NB4 (cell line): ENCODE measurements around the gene RBM43.
A peak's percentile ranks its signal among the peaks of the same experiment; 100 is the strongest.
"Not testable (repeated sequence)": the region's sequence is repeated elsewhere in the genome, so short reads cannot be mapped to it uniquely, and the experiment has no call there.

Experiments
- DNase-seq: peaks from one replicate; pipeline ENCODE4 v3.0.0; 2010; ENCODE audit warnings: low read depth
- H3K4me3 ChIP-seq: one replicate; pipeline ENCODE4 v1.5.1; 2011; ENCODE audit warnings: mild to moderate bottlenecking, low read depth, low read length, moderate library complexity
- MYC ChIP-seq: IDR thresholded peaks from 2 replicates; pipeline ENCODE4 v1.6.1; 2011; ENCODE audit warnings: low read depth, low read length
- POLR2A ChIP-seq: IDR thresholded peaks from 2 replicates; pipeline ENCODE4 v1.6.1; 2011; ENCODE audit warnings: mild to moderate bottlenecking; ENCODE audit not compliant: insufficient read length; ENCODE audit errors: extremely low read depth
- TF ChIP-seq, protein P1 (sequence below): IDR thresholded peaks from one replicate; pipeline ENCODE4 v1.5.1; 2012; ENCODE audit warnings: low read depth, low read length
- TF ChIP-seq, protein P2 (sequence below): IDR thresholded peaks from 2 replicates; pipeline ENCODE4 v1.6.1; 2011; ENCODE audit warnings: low read depth, low read length

The RBM43 gene

DNA sequence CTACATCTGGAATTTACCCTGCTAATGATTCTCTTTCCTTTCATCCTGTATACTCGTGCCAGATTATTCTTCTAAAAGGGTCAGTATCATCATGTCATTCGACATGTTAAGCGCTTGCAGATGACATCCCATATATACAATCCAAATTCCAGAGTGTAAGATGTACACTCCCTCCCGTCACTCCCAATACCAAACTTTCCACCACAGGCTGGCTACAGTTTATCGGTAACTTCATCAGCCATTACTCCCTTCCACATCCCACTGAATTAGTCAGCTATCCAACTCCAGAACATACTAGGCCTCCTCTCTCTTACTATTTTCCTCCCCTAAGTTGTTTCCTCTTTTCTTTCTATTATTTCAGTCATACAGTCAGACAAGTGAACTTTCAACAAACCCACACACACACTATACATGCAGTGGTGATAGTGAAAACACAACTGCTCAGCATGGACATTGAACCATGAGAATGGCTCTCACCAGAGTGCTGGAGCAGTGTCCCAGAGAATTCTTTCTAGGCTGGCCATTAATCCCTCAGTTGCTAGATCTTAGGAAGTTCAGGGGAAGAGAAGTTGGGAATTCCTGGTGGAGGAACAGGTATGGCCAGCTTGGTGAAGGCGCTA, 38.4 kb upstream of the RBM43 start:
- DNase-seq: no peak
- H3K4me3 ChIP-seq: no peak overlapping the region
- TF ChIP-seq, protein P1, sequence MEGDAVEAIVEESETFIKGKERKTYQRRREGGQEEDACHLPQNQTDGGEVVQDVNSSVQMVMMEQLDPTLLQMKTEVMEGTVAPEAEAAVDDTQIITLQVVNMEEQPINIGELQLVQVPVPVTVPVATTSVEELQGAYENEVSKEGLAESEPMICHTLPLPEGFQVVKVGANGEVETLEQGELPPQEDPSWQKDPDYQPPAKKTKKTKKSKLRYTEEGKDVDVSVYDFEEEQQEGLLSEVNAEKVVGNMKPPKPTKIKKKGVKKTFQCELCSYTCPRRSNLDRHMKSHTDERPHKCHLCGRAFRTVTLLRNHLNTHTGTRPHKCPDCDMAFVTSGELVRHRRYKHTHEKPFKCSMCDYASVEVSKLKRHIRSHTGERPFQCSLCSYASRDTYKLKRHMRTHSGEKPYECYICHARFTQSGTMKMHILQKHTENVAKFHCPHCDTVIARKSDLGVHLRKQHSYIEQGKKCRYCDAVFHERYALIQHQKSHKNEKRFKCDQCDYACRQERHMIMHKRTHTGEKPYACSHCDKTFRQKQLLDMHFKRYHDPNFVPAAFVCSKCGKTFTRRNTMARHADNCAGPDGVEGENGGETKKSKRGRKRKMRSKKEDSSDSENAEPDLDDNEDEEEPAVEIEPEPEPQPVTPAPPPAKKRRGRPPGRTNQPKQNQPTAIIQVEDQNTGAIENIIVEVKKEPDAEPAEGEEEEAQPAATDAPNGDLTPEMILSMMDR: no peak
- TF ChIP-seq POLR2A (no peak), MYC (no peak)
- TF ChIP-seq, protein P2, sequence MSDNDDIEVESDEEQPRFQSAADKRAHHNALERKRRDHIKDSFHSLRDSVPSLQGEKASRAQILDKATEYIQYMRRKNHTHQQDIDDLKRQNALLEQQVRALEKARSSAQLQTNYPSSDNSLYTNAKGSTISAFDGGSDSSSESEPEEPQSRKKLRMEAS: no peak

GRCh38 chr2:151297882-151298281, 36.2 kb upstream of the RBM43 start:
- H3K4me3 ChIP-seq: no peak overlapping the region
- DNase-seq: peak; percentile 83
- TF ChIP-seq, protein P1: no peak
- TF ChIP-seq MYC (no peak), POLR2A (no peak)
- TF ChIP-seq, protein P2: no peak

- DNase-seq, H3K4me3 ChIP-seq: not testable (repeated sequence)
Observed at GRCh38 chr2:151295926-151296325, 34.3 kb upstream of the RBM43 start.

GRCh38 chr2:151292546-151292945, 30.9 kb upstream of the RBM43 start:
- H3K4me3 ChIP-seq: no peak overlapping the region
- TF ChIP-seq MYC (no peak), POLR2A (no peak)
- TF ChIP-seq, protein P1: no peak
- TF ChIP-seq, protein P2: no peak
- peak; percentile 22 for DNase-seq

DNA sequence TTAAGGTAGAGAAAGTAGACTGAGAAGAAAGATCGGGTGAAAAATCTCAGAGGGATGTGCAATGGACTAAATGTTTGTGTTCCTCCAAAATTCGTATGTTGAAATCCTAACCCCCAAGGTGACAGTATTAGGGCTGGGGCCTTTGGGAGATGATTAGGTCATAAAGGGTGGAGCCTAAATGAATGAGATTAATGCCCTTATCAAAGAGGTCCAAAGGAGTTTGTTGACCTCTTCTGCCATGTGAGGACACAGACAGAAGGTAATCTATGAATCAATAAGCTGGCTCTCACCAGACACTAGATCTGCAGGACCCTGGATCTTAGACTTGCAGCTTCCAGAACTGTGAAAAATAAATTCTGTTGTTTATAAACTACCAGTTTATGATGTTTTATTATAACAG, 30.5 kb upstream of the RBM43 start:
- DNase-seq: peak; percentile 56
- TF ChIP-seq, protein P2: no peak
- TF ChIP-seq MYC (no peak), POLR2A (no peak)
- TF ChIP-seq, protein P1: no peak
- H3K4me3 ChIP-seq: no peak overlapping the region

GRCh38 chr2:151291224-151291623, 29.6 kb upstream of the RBM43 start:
- no peak for DNase-seq
- TF ChIP-seq MYC: no peak
- TF ChIP-seq, protein P2: no peak
- TF ChIP-seq, protein P1: no peak
- TF ChIP-seq POLR2A: no peak
- no peak overlapping the region for H3K4me3 ChIP-seq
